Measurements from ENCODE around the gene P4HA2.

DNA sequence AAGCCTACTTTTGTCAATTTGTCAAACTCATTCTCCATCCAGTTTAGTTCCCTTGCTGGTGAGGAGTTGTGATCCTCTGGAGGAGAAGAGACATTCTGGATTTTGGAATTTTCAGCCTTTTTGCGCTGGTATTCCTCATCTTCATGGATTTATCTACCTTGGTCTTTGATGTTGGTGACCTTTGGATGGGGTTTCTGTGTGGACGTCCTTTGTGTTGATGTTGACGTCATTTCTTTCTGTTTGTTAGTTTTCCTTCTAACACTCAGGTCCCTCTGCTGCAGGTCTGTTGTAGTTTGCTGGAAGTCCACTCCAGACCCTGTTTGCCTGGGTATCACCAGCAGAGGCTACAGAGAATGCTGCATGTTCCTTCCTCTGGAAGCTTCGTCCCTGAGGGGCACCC, 71.2 kb downstream of the P4HA2 start:
- TF ChIP-seq, protein P1, sequence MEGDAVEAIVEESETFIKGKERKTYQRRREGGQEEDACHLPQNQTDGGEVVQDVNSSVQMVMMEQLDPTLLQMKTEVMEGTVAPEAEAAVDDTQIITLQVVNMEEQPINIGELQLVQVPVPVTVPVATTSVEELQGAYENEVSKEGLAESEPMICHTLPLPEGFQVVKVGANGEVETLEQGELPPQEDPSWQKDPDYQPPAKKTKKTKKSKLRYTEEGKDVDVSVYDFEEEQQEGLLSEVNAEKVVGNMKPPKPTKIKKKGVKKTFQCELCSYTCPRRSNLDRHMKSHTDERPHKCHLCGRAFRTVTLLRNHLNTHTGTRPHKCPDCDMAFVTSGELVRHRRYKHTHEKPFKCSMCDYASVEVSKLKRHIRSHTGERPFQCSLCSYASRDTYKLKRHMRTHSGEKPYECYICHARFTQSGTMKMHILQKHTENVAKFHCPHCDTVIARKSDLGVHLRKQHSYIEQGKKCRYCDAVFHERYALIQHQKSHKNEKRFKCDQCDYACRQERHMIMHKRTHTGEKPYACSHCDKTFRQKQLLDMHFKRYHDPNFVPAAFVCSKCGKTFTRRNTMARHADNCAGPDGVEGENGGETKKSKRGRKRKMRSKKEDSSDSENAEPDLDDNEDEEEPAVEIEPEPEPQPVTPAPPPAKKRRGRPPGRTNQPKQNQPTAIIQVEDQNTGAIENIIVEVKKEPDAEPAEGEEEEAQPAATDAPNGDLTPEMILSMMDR (IDR thresholded peaks at IDR 0.05), result no peak
- no peak for TF ChIP-seq EP300 (IDR thresholded peaks at IDR 0.05)
- no peak for TF ChIP-seq POLR2A (IDR thresholded peaks at IDR 0.05; ENCODE audit: low read depth)
